ENCODE measurements around the gene FBXW11.
"Not testable (repeated sequence)": the region's sequence is repeated elsewhere in the genome, so short reads cannot be mapped to it uniquely, and the experiment has no call there.

FBXW11 gene

GRCh38 chr5:171888051-171888481 lies 118.4 kb downstream of the FBXW11 start:
- H3K4me2 ChIP-seq (ENCODE audit: low read length) = no peak overlapping the region
- no peaks in the 10 kb centered on the region for H3K4me1 ChIP-seq (ENCODE audit: low read length)
- no peak overlapping the region for H2AFZ ChIP-seq (ENCODE audit: low read depth, low read length)
- TF ChIP-seq EZH2phosphoT487 (IDR thresholded peaks at IDR 0.05; ENCODE audit: low read depth) = no peak
- TF ChIP-seq CTCF (IDR thresholded peaks at IDR 0.05; ENCODE audit: low read depth, low read length) = no peak
- peaks cover 6% of the 10 kb centered on the region; the same call in 1 of the 2 replicates for H4K20me1 ChIP-seq (ENCODE audit: insufficient read depth, low read length)
- no peak overlapping the region for H3K9ac ChIP-seq (ENCODE audit: low read length)
- no peak overlapping the region for H3K27ac ChIP-seq (ENCODE audit: low read length)
- H3K27me3 ChIP-seq (ENCODE audit: low read depth, low read length) = no peaks in the 10 kb centered on the region
- H3K4me3 ChIP-seq (ENCODE audit: low read length) = no peak overlapping the region
- H3K36me3 ChIP-seq (replicated peaks; ENCODE audit: low read depth, low read length) = peaks cover 31% of the 10 kb centered on the region
- H3K79me2 ChIP-seq (ENCODE audit: low read length) = no peaks in the 10 kb centered on the region
- no peaks in the 10 kb centered on the region for H3K9me3 ChIP-seq (ENCODE audit: insufficient read depth, low read length)

- H3K27me3 ChIP-seq (ENCODE audit: low read depth, low read length) = not testable (repeated sequence)
These were observed 120.4 kb downstream of the FBXW11 start for GRCh38 chr5:171886037-171886436.

GRCh38 chr5:171882118-171882517 lies 124.3 kb downstream of the FBXW11 start:
- H4K20me1 ChIP-seq (ENCODE audit: insufficient read depth, low read length) = no peaks in the 10 kb centered on the region
- H3K4me1 ChIP-seq (ENCODE audit: low read length) = no peaks in the 10 kb centered on the region
- H3K27ac ChIP-seq (ENCODE audit: low read length) = no peak overlapping the region
- H3K4me2 ChIP-seq (ENCODE audit: low read length) = no peak overlapping the region
- H3K79me2 ChIP-seq (ENCODE audit: low read length) = no peaks in the 10 kb centered on the region
- TF ChIP-seq EZH2phosphoT487 (IDR thresholded peaks at IDR 0.05; ENCODE audit: low read depth) (no peak), CTCF (IDR thresholded peaks at IDR 0.05; ENCODE audit: low read depth, low read length) (no peak)
- peaks cover 16% of the 10 kb centered on the region for H3K36me3 ChIP-seq (replicated peaks; ENCODE audit: low read depth, low read length)
- no peak overlapping the region for H3K9ac ChIP-seq (ENCODE audit: low read length)
- H3K4me3 ChIP-seq (ENCODE audit: low read length) = no peak overlapping the region
- H3K27me3 ChIP-seq (ENCODE audit: low read depth, low read length) = no peaks in the 10 kb centered on the region
- H3K9me3 ChIP-seq (ENCODE audit: insufficient read depth, low read length) = no peaks in the 10 kb centered on the region
- no peak overlapping the region for H2AFZ ChIP-seq (ENCODE audit: low read depth, low read length)

More at GRCh38 chr5:171886037-171886436, 120.4 kb downstream of the FBXW11 start:
- H3K36me3 ChIP-seq (replicated peaks; ENCODE audit: low read depth, low read length) = peaks cover 25% of the 10 kb centered on the region
- H3K4me3 ChIP-seq (ENCODE audit: low read length); H3K4me2 ChIP-seq (ENCODE audit: low read length); H2AFZ ChIP-seq (ENCODE audit: low read depth, low read length); H3K27ac ChIP-seq (ENCODE audit: low read length); H3K9me3 ChIP-seq (ENCODE audit: insufficient read depth, low read length); H3K9ac ChIP-seq (ENCODE audit: low read length); H3K4me1 ChIP-seq (ENCODE audit: low read length); H3K79me2 ChIP-seq (ENCODE audit: low read length); H4K20me1 ChIP-seq (ENCODE audit: insufficient read depth, low read length): not testable (repeated sequence)

- Histone ChIP-seq H3K4me3 (ENCODE audit: low read length) (no peak overlapping the region), H3K9me3 (ENCODE audit: insufficient read depth, low read length) (no peaks in the 10 kb centered on the region), H3K4me2 (ENCODE audit: low read length) (no peak overlapping the region), H3K27ac (ENCODE audit: low read length) (no peak overlapping the region), H3K9ac (ENCODE audit: low read length) (no peak overlapping the region), H3K27me3 (ENCODE audit: low read depth, low read length) (no peaks in the 10 kb centered on the region), H4K20me1 (ENCODE audit: insufficient read depth, low read length) (0 out of 2 replicates have a peak, but pooled peaks cover 3% of the 10 kb centered on the region), H2AFZ (ENCODE audit: low read depth, low read length) (no peak overlapping the region), H3K4me1 (ENCODE audit: low read length) (no peaks in the 10 kb centered on the region), H3K36me3 (replicated peaks; ENCODE audit: low read depth, low read length) (peaks cover 26% of the 10 kb centered on the region), H3K79me2 (ENCODE audit: low read length) (no peaks in the 10 kb centered on the region)
- TF ChIP-seq EZH2phosphoT487 (IDR thresholded peaks at IDR 0.05; ENCODE audit: low read depth) (no peak), CTCF (IDR thresholded peaks at IDR 0.05; ENCODE audit: low read depth, low read length) (no peak)
These were observed 132.2 kb downstream of the FBXW11 start for GRCh38 chr5:171874234-171874633.

- H3K4me2 ChIP-seq (ENCODE audit: low read length) = no peak overlapping the region
- H3K27me3 ChIP-seq (ENCODE audit: low read depth, low read length) = no peaks in the 10 kb centered on the region
- peaks cover 31% of the 10 kb centered on the region for H3K36me3 ChIP-seq (replicated peaks; ENCODE audit: low read depth, low read length)
These were observed 133.8 kb downstream of the FBXW11 start for GRCh38 chr5:171872666-171873065.

More at GRCh38 chr5:171872666-171873065, 133.8 kb downstream of the FBXW11 start:
- H3K79me2 ChIP-seq (ENCODE audit: low read length) = no peaks in the 10 kb centered on the region
- no peak for TF ChIP-seq EZH2phosphoT487 (IDR thresholded peaks at IDR 0.05; ENCODE audit: low read depth)
- no peak overlapping the region for H3K4me3 ChIP-seq (ENCODE audit: low read length)
- H3K27ac ChIP-seq (ENCODE audit: low read length) = no peak overlapping the region
- no peak overlapping the region for H3K9ac ChIP-seq (ENCODE audit: low read length)
- 0 out of 2 replicates have a peak, but pooled peaks cover 3% of the 10 kb centered on the region for H4K20me1 ChIP-seq (ENCODE audit: insufficient read depth, low read length)
- no peak overlapping the region for H2AFZ ChIP-seq (ENCODE audit: low read depth, low read length)
- no peaks in the 10 kb centered on the region for H3K9me3 ChIP-seq (ENCODE audit: insufficient read depth, low read length)
- H3K4me1 ChIP-seq (ENCODE audit: low read length) = no peaks in the 10 kb centered on the region

All from OCI-LY3 (cell line).